Measurements from ENCODE around the gene GPR142.

The GPR142 gene

GRCh38 chr17:74371653-74372147 lies 4.4 kb downstream of the GPR142 start:
- ATAC-seq = no peak

- no peak for ATAC-seq
These were observed 5.1 kb downstream of the GPR142 start for GRCh38 chr17:74372426-74372825.

DNA sequence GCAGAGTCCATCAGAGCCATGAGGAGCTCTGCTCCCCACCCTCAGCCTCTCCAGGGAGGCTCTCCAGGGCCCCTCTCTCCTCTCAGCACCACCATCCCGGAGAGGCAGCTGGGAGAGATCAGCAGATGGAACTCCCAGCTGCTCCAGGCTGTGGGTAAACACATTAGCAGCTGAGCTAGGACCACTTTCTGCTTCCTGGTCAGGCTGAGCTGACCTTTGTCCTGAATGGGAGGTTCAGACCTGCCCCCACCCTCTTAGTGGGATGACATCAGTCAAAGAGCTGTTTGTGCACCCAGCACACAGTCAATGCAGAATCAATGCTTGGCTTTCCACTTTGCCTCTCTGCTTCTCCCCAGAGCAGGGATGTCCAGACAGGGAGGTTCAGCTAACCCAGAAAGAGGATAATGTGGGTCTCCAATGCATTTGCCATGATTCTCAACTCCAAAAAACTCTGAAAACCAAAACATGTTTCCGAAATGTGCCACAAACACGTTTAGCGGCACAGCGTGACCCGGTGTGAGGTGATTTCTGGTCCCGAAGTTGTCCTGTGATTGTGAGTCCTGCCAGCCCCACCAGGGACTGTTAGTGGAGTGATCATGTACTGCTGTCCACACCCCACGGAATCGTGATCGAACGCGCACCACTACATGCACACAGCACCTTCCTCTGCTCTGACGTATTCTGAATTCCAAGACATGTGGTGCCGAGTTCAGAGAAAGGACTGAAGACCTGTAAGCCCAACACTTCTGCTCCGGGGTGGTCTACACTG lies 6.7 kb downstream of the GPR142 start:
- no peak for ATAC-seq

- no peak for ATAC-seq
These were observed 7.6 kb downstream of the GPR142 start for GRCh38 chr17:74374858-74375257.

DNA sequence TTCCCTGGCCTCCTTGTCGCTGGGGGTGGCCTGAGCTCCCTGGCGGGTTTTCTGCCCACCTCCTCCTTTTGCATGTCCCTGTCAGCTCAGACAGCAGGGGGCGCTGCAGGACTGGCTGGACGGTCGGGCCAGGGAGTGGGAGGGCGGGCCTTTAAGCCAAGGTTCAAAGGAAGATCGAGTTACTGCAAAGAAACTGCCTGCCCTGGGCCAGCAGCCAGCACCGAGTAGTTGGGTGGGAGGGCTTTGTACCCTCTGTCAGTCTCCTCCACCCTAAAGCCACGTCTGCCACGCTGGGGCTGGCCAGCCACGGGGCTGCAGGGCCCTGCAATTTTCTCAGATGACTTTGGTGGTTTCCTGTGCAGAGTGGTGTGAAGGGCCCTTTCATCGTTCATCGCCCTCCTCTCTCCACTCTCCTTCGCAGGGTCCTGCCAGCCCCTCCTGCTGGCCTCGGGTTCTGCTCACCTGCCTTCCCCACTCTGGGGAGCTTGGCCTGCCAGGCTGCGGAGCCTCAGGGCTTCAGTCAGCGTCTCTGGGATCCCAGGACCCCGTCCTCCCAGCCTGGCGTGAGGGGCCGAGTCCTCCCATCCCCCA lies 12.3 kb downstream of the GPR142 start:
- ATAC-seq = peak; percentile 80 to 85

DNA sequence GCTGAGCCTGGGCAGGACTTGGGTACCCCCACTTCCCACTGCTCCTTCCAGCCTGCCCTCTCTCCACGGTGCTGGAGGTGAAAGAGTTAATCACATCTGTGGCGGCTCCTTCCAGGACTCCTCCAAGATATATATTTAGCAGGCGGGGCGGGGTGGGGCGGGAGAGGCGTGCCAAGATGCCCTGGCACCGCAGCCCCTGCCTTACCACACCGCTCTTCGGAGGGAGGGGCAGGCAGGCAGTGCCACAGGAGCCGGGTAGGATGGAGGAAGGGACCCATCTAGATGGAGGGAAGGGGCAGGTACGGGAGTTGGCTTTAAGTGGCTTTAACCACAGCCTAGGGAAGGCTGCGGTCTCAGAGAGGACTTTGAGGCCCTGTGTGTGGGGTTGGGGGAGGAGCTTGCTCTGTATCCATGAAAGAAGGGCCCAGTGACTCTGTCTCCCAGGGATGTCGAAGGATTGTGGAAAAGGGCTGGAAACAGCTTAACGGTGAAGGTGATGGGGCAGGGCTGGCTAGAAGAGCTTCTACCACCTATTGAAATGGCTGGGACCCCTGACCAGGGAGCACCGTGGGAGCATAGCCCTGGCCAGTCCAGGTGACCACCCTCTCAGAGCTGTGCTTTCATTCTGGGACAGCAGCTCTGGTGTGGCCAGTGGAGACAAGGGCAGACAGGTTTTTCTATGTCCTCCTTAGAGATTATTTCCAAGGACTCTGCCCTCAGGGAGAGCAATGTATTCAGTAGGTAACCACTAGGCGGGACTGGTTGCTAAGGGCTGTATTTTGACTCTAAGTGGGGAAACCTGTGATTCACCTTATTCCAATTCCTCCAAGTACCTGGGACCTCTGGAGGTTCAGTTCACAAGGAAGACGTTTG lies 13.0 kb downstream of the GPR142 start:
- no peak for ATAC-seq

DNA sequence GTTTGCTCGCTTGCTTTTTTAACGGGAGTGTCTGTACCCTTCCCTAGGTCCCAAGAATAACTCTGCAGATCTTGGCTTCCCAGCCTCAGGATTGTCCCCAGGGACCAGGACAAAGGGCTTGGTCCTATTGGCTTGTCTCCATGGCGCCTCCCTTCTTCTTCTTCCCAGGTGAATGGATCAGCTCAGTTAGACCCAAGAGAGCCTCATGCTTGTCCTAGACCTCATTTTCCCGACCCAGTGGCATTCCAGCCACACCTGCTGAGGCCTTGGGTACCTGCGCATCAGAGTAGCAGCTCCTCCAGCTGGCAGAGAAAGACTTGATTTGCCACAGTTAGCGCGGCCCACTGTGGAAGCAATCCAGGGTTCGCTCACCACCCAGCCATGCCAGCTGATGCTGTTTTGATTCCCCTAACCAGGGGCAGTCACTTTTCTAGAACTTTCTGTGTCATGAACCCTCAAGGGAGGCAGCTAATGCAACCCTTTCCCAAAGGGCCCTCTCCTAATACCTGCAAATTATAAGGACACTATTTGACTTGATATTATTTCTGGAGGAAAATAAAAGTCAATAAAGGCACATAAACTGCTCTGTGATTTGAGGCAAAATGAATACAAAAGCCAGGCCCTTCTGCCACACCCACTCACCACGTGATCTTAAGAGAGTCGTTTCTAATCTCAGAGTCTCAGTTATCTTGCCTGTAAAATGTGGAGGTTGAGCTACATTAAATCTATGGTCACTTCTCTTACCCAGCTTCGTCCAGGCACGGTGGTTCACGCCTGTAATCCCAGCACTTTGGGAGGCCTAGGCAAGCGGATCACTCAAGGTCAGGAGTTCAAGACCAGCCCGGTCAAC lies 13.9 kb downstream of the GPR142 start:
- ATAC-seq = no peak

- no peak for ATAC-seq
These were observed 15.8 kb downstream of the GPR142 start for GRCh38 chr17:74383141-74383540.

DNA sequence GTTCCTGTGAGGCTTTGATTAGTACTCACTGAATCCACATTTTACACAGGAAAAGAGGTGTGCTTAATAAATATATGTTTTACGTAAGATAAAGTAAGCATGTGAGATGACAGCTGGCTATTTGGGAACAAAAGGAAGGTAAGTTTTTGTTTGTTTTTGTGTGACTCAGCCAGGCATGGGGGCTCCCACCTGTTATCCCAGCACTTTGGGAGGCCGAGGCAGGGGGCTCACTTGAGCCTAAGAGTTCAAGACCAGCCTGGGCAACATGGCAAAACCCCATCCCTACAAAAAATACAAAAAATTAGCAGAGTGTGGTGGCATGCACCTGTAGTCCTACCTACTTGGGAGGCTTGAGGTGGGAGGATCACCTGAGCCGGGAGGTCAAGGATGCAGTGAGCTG lies 17.9 kb downstream of the GPR142 start:
- ATAC-seq = no peak

- no peak for ATAC-seq
These were observed 19.1 kb downstream of the GPR142 start for GRCh38 chr17:74386386-74386785.

GRCh38 chr17:74387365-74388218 lies 20.3 kb downstream of the GPR142 start:
- no peak for ATAC-seq

GRCh38 chr17:74389084-74389753 lies 21.9 kb downstream of the GPR142 start:
- ATAC-seq = no peak

GRCh38 chr17:74389937-74390679 lies 22.8 kb downstream of the GPR142 start:
- ATAC-seq = no peak

- ATAC-seq = no peak
These were observed 23.7 kb downstream of the GPR142 start for GRCh38 chr17:74390680-74391653.

DNA sequence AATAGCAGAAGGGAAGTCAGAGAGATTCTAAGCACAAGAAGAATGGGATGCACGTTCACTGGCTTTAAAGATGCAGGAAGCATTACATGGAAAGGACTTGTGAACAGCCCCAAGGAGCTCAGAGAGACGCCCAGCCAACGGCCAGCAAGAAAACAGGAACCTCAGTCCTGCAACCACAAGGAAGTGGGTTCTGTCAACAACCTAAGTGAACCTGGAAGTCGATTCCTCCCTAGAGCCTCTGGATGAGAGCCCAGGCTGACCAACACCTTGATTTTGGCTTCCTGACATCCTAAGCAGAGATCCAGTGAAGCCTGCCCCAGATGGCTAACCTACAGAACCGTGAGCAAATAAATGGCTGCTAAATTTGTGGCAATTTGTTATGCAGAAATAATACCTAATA lies 24.5 kb downstream of the GPR142 start:
- ATAC-seq = no peak

DNA sequence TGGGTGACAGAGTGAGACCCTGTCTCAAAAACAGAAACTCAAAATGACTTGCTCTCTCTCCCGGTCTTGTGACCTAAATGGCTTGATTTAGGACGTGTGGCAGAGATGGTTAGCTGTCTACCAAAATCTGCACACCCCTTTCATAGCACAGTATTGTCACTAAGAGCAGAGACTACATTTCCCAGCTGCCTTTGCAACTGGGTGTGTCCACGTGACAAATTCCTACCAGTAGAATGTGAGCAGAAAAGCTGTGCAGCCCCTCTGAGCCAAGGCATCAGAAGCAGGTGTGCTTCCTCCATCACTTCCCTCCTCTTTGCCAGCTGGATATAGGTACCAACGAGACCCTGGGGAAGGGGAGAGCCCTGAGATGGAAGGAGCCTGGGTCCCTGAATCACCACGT lies 25.5 kb downstream of the GPR142 start:
- no peak for ATAC-seq

- ATAC-seq = no peak
These were observed 26.1 kb downstream of the GPR142 start for GRCh38 chr17:74393346-74393942.

DNA sequence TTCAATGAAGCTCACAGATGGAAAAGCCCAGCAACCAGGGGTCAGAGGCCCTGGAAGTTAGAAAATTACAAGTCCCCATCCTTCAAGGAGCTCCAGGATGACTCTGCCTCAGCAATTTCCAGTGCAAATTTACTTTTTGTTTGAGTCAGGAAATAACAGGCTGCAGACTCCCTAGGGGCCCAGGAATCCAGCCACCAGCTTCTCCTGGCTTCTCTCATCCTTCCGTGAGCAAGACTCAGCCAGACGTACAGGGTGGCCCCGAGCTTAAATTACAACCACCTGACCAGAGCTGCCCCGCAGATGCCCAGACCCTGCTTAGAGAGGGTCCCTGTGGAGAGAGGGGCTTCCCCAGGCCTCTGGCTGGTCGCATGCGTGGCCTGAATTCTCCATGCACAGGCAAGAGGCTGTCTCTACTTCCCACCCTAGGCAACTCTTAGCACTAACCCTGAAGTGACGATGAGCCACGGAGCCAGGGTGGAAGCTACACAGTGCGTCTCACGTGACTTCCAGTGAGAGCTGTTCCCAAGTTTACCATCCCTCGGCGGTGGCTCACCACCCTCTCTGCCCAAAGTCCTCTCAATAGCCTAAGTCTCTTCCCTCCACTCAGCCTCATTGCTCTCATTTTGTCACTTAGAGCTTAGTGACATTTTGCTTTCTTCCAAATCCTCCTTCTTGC lies 27.1 kb downstream of the GPR142 start:
- ATAC-seq = no peak
